Sigmoid colon (tissue), 7 donors: ENCODE data around the gene MACC1. TPM values are rescaled to one million over a fixed set of nuclear protein-coding genes. Genes with fewer than 3 reads are reported as not detected.

Experiments used
- DNase-seq: peaks from one replicate; pipeline ENCODE4 v3.0.0-alpha.2; 2019
- H3K27ac ChIP-seq, 4 donors: fragments of 200-600 bp; sonication (generic); one replicate each; pipeline ENCODE4 v1.5.1; 2016 to 2019; ENCODE audit warnings: mild to moderate bottlenecking in 1 of 4
- H3K27me3 ChIP-seq, 3 donors: fragments of 200-600 bp; sonication (generic); one replicate each; pipeline ENCODE4 v1.5.1; 2019; ENCODE audit warnings: mild to moderate bottlenecking in 1 of 3
- H3K36me3 ChIP-seq, 4 donors: fragments of 200-600 bp; sonication (generic); one replicate each; pipeline ENCODE4 v1.5.1; 2016 to 2019
- H3K4me1 ChIP-seq, 4 donors: fragments of 200-600 bp; sonication (generic); one replicate each; pipeline ENCODE4 v1.5.1; 2017 to 2019
- H3K4me3 ChIP-seq, 4 donors: fragments of 200-600 bp; sonication (generic); one replicate each; pipeline ENCODE4 v1.5.1; 2017 to 2019; ENCODE audit warnings: mild to moderate bottlenecking in 2 of 4, moderate library complexity in 1 of 4
- H3K9me3 ChIP-seq, 4 donors: fragments of 200-600 bp in 3 of 4; sonication (generic) in 3 of 4; one replicate each; pipeline versions ENCODE4 v1.5.1 to v1.6.1; 2013 to 2019
- CTCF ChIP-seq, 4 experiments: fragments of 450-650 bp in 3 of 4; fragments of 200-600 bp in 1 of 4; IDR thresholded peaks; one replicate each; pipeline ENCODE4 v1.5.1; 2016 to 2019; ENCODE audit warnings: antibody characterized with exemption in 4 of 4, mild to moderate bottlenecking in 3 of 4, moderate library complexity in 2 of 4
- EP300 ChIP-seq, 4 donors: sonication (generic); formaldehyde crosslinking; IDR thresholded peaks; one replicate each; pipeline ENCODE4 v1.6.1; 2017; ENCODE audit warnings: antibody characterized with exemption in 4 of 4
- POLR2A ChIP-seq, 2 donors: fragments of 450-650 bp; IDR thresholded peaks; one replicate each; pipeline ENCODE4 v1.6.1; 2016; ENCODE audit warnings: antibody characterized with exemption in 2 of 2, mild to moderate bottlenecking in 2 of 2, moderate library complexity in 2 of 2
- POLR2AphosphoS5 ChIP-seq, 4 donors: sonication (generic); formaldehyde crosslinking; IDR thresholded peaks; one replicate each; pipeline ENCODE4 v1.6.1; 2017; ENCODE audit warnings: antibody characterized with exemption in 4 of 4
- WGBS, 2 donors: extraction: QIAGEN DNeasy Blood & Tissue Kit; methylation state at CpG; one replicate each; pipeline ENCODE4 v1.1.7; 2013; 5-methylcytosine and 5-hydroxymethylcytosine counted together
- intact Hi-C: fragments of 100-400 bp; cut with DNase I; formaldehyde crosslinking; loops from one replicate; pipeline ENCODE4 v1.15.1; 2023
- polyA plus RNA-seq, 3 donors: library from polyadenylated mRNA; stranded (reverse); fragments of 200-250 nt; gene quantifications; one replicate each; pipeline ENCODE4 v1.2.3, GENCODE V29; 2013
- total RNA-seq, 4 donors: library from RNA; depleted of rRNA; stranded (reverse); fragments of >200 nt; gene quantifications; one replicate each; pipeline ENCODE4 v1.1.0, GENCODE V29; 2016
- donor health status: healthy with polysubstance abuse.
- donor health status: Bipolar disorder and iron deficiency.
- donor health status: healthy.

The MACC1 gene
- total and polyA plus RNA-seq, 7 donors: under 0.01 to 2.1 (median 0.60) TPM; not detected in 2

- H3K4me1 ChIP-seq: no peaks in the 10 kb centered on the region
- WGBS, 2 donors: 87 to 100% methylated on average over 1 of the region's 1 CpG
- no peaks in the 10 kb centered on the region for H3K27me3 ChIP-seq
- DNase-seq: no peak
- TF ChIP-seq CTCF (IDR thresholded peaks at IDR 0.05) (no peak), POLR2AphosphoS5 (IDR thresholded peaks at IDR 0.05) (no peak), POLR2A (IDR thresholded peaks at IDR 0.05) (no peak), EP300 (IDR thresholded peaks at IDR 0.05) (no peak)
- no peak overlapping the region for H3K4me3 ChIP-seq
- intact Hi-C loops: no loop called here
- no peaks in the 10 kb centered on the region for H3K36me3 ChIP-seq
- H3K27ac ChIP-seq: no peak overlapping the region
- H3K9me3 ChIP-seq: no peaks in the 10 kb centered on the region
Measured at GRCh38 chr7:20232848-20233247, 15.7 kb upstream of the MACC1 start.

- H3K27ac ChIP-seq: no peak overlapping the region
- no peak for TF ChIP-seq POLR2A (IDR thresholded peaks at IDR 0.05)
- TF ChIP-seq EP300 (IDR thresholded peaks at IDR 0.05): no peak
- peak in 1 of 4 donors; percentile 34 for TF ChIP-seq POLR2AphosphoS5 (IDR thresholded peaks at IDR 0.05)
- no peak for TF ChIP-seq CTCF (IDR thresholded peaks at IDR 0.05)
- WGBS, 2 donors: 72 to 81% methylated on average over 7 of the region's 7 CpGs
Measured at GRCh38 chr7:20229646-20230500, 12.7 kb upstream of the MACC1 start.

GRCh38 chr7:20229081-20229480, 11.9 kb upstream of the MACC1 start:
- H3K27me3 ChIP-seq: no peaks in the 10 kb centered on the region
- intact Hi-C loops: no loop called here
- H3K9me3 ChIP-seq: no peaks in the 10 kb centered on the region
- H3K4me1 ChIP-seq: no peaks in the 10 kb centered on the region
- no peaks in the 10 kb centered on the region for H3K36me3 ChIP-seq
- DNase-seq: no peak
- TF ChIP-seq POLR2AphosphoS5 (IDR thresholded peaks at IDR 0.05) (no peak), POLR2A (IDR thresholded peaks at IDR 0.05) (no peak), CTCF (IDR thresholded peaks at IDR 0.05) (no peak), EP300 (IDR thresholded peaks at IDR 0.05) (no peak)
- no peak overlapping the region for H3K27ac ChIP-seq
- no peak overlapping the region for H3K4me3 ChIP-seq
- WGBS, 2 donors: 88 to 92% methylated on average over 3 of the region's 3 CpGs

More at GRCh38 chr7:20229646-20230500, 12.7 kb upstream of the MACC1 start:
- H3K36me3 ChIP-seq: no peaks in the 10 kb centered on the region
- no peak overlapping the region for H3K4me3 ChIP-seq
- no peaks in the 10 kb centered on the region for H3K9me3 ChIP-seq
- intact Hi-C loops: no loop called here
- H3K4me1 ChIP-seq: no peaks in the 10 kb centered on the region
- no peaks in the 10 kb centered on the region for H3K27me3 ChIP-seq
- no peak for DNase-seq

- Histone ChIP-seq H3K4me1 (no peaks in the 10 kb centered on the region), H3K4me3 (no peak overlapping the region), H3K9me3 (no peaks in the 10 kb centered on the region), H3K27me3 (no peaks in the 10 kb centered on the region), H3K27ac (no peak overlapping the region), H3K36me3 (no peaks in the 10 kb centered on the region)
- intact Hi-C loops: no loop called here
- TF ChIP-seq POLR2AphosphoS5 (IDR thresholded peaks at IDR 0.05): no peak
- no peak for TF ChIP-seq POLR2A (IDR thresholded peaks at IDR 0.05)
- TF ChIP-seq CTCF (IDR thresholded peaks at IDR 0.05): no peak
- no peak for TF ChIP-seq EP300 (IDR thresholded peaks at IDR 0.05)
- no peak for DNase-seq
Measured at GRCh38 chr7:20228654-20229053, 11.5 kb upstream of the MACC1 start.
